Measurements from ENCODE around the gene ERCC3. TPM values are rescaled to one million over a fixed set of nuclear protein-coding genes. Genes with fewer than 3 reads are reported as not detected.
"Not testable (repeated sequence)": the region's sequence is repeated elsewhere in the genome, so short reads cannot be mapped to it uniquely, and the experiment has no call there.

Gene ERCC3
- total RNA-seq, 1 donor from 2014 or later: 37.5 TPM

DNA sequence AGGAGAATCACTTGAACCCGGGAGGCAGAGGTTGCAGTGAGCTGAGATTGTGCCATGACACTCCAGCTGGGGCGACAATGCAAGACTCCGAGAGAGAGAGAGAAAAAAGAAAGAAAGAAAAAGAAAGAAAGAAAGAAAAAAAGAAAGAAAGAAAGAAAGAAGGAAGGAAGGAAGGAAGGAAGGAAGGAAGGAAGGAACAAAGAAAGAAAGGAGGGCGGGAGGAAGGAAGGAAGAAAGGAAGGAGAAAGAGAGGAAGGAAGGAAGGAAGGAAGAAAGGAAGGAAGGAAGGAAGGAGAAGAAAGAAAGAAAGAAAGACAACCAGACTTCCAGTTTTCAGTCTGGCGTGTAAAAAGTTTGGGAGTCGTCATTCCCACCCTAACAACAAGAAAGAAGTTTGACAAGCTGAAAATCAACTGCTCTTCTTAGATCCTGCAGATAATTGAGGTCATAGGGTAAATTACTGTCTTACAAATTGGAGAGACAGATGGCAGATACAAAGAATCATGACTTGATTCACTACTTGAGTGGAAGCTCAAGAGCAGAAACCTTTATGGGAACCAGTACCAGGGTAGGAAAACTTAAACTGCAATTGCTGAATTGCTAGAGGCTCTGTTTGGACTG is 58.8 kb downstream of the ERCC3 start:
- no peak for DNase-seq (ENCODE audit: low spot score)
- Mint-ChIP-seq H3K4me3 (ENCODE audit: unreplicated experiment) (no peak overlapping the region), H3K4me1 (ENCODE audit: low read depth) (peaks cover 4% of the 10 kb centered on the region), H3K27me3 (ENCODE audit: low read depth) (no peaks in the 10 kb centered on the region), H3K27ac (ENCODE audit: unreplicated experiment) (no peak overlapping the region), H3K36me3 (ENCODE audit: low read depth) (peaks cover 7% of the 10 kb centered on the region), H3K9me3 (ENCODE audit: low read depth) (peaks cover 15% of the 10 kb centered on the region)
- TF ChIP-seq, protein P1, sequence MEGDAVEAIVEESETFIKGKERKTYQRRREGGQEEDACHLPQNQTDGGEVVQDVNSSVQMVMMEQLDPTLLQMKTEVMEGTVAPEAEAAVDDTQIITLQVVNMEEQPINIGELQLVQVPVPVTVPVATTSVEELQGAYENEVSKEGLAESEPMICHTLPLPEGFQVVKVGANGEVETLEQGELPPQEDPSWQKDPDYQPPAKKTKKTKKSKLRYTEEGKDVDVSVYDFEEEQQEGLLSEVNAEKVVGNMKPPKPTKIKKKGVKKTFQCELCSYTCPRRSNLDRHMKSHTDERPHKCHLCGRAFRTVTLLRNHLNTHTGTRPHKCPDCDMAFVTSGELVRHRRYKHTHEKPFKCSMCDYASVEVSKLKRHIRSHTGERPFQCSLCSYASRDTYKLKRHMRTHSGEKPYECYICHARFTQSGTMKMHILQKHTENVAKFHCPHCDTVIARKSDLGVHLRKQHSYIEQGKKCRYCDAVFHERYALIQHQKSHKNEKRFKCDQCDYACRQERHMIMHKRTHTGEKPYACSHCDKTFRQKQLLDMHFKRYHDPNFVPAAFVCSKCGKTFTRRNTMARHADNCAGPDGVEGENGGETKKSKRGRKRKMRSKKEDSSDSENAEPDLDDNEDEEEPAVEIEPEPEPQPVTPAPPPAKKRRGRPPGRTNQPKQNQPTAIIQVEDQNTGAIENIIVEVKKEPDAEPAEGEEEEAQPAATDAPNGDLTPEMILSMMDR (IDR thresholded peaks at IDR 0.05): no peak

DNA sequence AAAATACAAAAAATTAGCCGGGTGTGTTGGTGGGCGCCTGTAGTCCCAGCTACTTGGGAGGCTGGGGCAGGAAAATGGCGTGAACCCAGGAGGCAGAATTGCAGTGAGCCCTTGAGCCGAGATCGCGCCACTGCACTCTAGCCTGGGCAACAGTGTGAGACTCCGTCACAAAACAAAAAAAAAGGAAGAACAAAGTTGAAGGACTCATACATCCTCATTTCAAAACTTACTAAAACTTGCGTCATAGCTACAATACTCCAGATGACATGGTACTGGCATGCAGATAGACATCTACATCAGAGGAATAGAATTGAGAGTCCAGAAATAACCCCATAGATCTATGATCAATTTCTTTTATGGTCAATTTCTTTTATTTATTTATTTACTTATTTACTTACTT is 60.2 kb downstream of the ERCC3 start:
- Mint-ChIP-seq H3K27ac (ENCODE audit: unreplicated experiment) (no peak overlapping the region), H3K36me3 (ENCODE audit: low read depth) (peaks cover 7% of the 10 kb centered on the region), H3K9me3 (ENCODE audit: low read depth) (peaks cover 15% of the 10 kb centered on the region), H3K4me1 (ENCODE audit: low read depth) (peaks cover 4% of the 10 kb centered on the region), H3K27me3 (ENCODE audit: low read depth) (no peaks in the 10 kb centered on the region), H3K4me3 (ENCODE audit: unreplicated experiment) (no peak overlapping the region)
- TF ChIP-seq, protein P1 (IDR thresholded peaks at IDR 0.05): no peak
- no peak for DNase-seq (ENCODE audit: low spot score)

DNA sequence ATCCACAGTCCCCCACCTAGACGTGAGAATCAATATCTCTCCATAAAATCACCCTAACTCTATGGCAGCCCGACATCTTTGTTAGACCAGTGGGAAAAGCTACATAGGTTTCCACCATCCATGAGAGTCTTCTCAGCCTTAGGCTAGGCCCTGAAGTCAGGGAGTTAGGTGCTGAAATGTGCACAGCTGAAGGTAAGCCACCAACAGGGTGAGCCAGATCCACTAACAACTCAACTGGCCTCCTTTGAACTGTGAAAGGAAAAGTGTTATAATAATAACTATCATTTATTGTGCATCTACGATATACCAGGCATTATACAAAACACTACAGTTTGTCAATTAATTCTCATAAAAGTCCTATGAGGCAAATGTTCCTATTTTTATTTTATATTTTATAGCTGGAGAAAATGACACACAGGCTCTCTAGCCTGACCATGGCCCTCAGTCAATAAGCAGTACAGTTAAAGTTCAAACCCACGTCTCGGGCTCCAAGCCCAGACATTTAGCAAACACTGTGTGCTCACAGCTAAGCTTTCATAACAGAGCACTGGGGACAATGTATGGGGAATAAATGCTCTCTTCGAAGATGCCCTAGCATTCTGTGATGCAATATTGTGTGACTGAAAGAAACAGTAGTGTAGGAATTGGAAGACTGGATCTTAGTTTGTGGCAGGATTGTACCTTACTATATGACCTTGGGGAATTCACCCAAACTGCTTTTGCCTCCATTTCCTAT is 62.6 kb downstream of the ERCC3 start:
- Mint-ChIP-seq H3K4me1 (ENCODE audit: low read depth) (peaks cover 18% of the 10 kb centered on the region), H3K36me3 (ENCODE audit: low read depth) (no peaks in the 10 kb centered on the region), H3K27ac (ENCODE audit: unreplicated experiment) (no peak overlapping the region), H3K4me3 (ENCODE audit: unreplicated experiment) (no peak overlapping the region), H3K9me3 (ENCODE audit: low read depth) (no peaks in the 10 kb centered on the region), H3K27me3 (ENCODE audit: low read depth) (no peaks in the 10 kb centered on the region)
- no peak for DNase-seq (ENCODE audit: low spot score)
- TF ChIP-seq, protein P1 (IDR thresholded peaks at IDR 0.05): no peak

DNA sequence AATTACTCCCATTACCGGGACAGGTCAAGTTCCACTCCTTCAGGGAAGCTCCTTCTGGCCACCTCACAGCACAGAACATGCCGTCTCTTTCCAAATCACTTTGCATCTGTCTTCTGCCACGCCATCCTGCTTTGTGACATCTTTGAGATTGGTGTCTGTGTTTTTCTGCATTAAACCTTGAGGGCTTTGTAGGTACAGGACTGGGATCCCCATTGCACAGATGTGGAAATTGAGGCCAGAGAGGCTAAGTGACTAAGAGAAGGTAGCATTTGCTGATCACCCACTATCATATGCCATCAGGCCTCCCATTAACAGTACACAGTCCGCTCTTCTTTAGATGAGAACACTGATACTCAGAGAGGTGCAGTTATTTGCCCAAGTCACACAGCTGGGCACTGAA is 64.4 kb downstream of the ERCC3 start:
- no peak for DNase-seq (ENCODE audit: low spot score)
- Mint-ChIP-seq H3K9me3 (ENCODE audit: low read depth) (no peaks in the 10 kb centered on the region), H3K4me3 (ENCODE audit: unreplicated experiment) (no peak overlapping the region), H3K27ac (ENCODE audit: unreplicated experiment) (no peak overlapping the region), H3K4me1 (ENCODE audit: low read depth) (peaks cover 35% of the 10 kb centered on the region), H3K36me3 (ENCODE audit: low read depth) (no peaks in the 10 kb centered on the region), H3K27me3 (ENCODE audit: low read depth) (no peaks in the 10 kb centered on the region)
- TF ChIP-seq, protein P1 (IDR thresholded peaks at IDR 0.05): no peak

DNA sequence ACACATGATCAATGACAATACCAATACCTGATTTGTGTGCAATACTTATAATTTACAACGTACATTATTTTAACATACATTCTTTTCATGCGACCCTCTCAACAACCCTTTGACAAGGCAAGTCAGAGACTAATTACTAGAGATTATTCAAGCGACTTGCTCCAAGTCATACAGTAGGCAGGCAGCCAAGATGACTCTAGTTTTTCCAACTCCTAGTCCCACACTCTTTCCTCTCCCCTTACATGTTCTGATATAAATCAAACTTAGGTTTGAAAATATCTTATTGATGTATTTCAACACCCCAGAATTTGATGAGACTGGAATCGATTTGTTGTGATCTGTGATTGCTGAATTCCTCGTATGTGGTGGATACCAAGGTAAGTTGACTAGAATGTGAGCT is 65.8 kb downstream of the ERCC3 start:
- H3K36me3 Mint-ChIP-seq (ENCODE audit: low read depth): no peaks in the 10 kb centered on the region
- DNase-seq (ENCODE audit: low spot score): no peak
- TF ChIP-seq, protein P1 (IDR thresholded peaks at IDR 0.05): no peak
- peak overlapping the region; percentile 19 for H3K27ac Mint-ChIP-seq (ENCODE audit: unreplicated experiment)
- H3K9me3 Mint-ChIP-seq (ENCODE audit: low read depth): no peaks in the 10 kb centered on the region
- H3K27me3 Mint-ChIP-seq (ENCODE audit: low read depth): no peaks in the 10 kb centered on the region
- peaks cover 38% of the 10 kb centered on the region for H3K4me1 Mint-ChIP-seq (ENCODE audit: low read depth)
- no peak overlapping the region for H3K4me3 Mint-ChIP-seq (ENCODE audit: unreplicated experiment)

DNA sequence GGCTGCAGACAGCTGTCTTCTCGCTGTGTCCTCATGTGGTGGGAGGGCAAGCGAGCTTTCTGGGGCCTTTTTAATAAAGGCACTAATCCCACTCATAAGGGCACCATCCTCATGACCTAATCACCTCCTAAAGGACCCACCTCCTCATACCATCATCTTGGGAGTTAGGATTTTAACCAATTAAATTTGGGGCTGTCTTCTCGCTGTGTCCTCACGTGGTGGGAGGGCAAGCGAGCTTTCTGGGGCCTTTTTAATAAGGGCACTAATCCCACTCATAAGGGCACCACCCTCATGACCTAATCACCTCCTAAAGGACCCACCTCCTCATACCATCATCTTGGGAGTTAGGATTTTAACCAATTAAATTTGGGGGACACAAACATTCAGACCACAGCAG is 66.7 kb downstream of the ERCC3 start:
- not testable (repeated sequence) for H3K36me3 Mint-ChIP-seq (ENCODE audit: low read depth); DNase-seq (ENCODE audit: low spot score); H3K27me3 Mint-ChIP-seq (ENCODE audit: low read depth); H3K9me3 Mint-ChIP-seq (ENCODE audit: low read depth); H3K4me3 Mint-ChIP-seq (ENCODE audit: unreplicated experiment)
- Mint-ChIP-seq H3K4me1 (ENCODE audit: low read depth) (peaks cover 38% of the 10 kb centered on the region), H3K27ac (ENCODE audit: unreplicated experiment) (peak overlapping the region; percentile 88)

All from chondrocyte (in vitro differentiated cells).